K562 (cell line): ENCODE results near the gene HNRNPH1. TPM values are rescaled to one million over a fixed set of nuclear protein-coding genes. Genes with fewer than 3 reads are reported as not detected.

Experiments used
- CBX5 ChIP-seq: IDR thresholded peaks from 2 replicates; pipeline ENCODE4 v1.6.1; 2014; ENCODE audit warnings: low read depth, borderline replicate concordance
- CHAMP1 ChIP-seq: fragments of 450-650 bp; IDR thresholded peaks from 2 replicates; pipeline ENCODE4 v1.6.1; 2016; ENCODE audit warnings: mild to moderate bottlenecking
- CHD7 ChIP-seq: fragments of 200-600 bp; sonication (generic); IDR thresholded peaks from one replicate; pipeline ENCODE4 v1.6.1; 2012; ENCODE audit warnings: mild to moderate bottlenecking, low read depth, low read length, inconsistent platforms
- CTCFL ChIP-seq: IDR thresholded peaks from 2 replicates; pipeline ENCODE4 v1.6.1; 2011; ENCODE audit warnings: borderline replicate concordance, low read depth, mild to moderate bottlenecking, moderate library complexity, low read length; ENCODE audit not compliant: insufficient read depth, poor library complexity, severe bottlenecking
- EWSR1 ChIP-seq: fragments of 450-650 bp; IDR thresholded peaks from 2 replicates; pipeline ENCODE4 v1.6.1; 2018; ENCODE audit warnings: borderline replicate concordance, mild to moderate bottlenecking, low read depth, moderate library complexity; ENCODE audit not compliant: partially characterized antibody
- RBM15 ChIP-seq: fragments of 200-400 bp; formaldehyde crosslinking; IDR thresholded peaks from 2 replicates; pipeline ENCODE4 v1.6.1; 2018; ENCODE audit warnings: mild to moderate bottlenecking, low read length, moderate library complexity; ENCODE audit not compliant: insufficient read depth
- SMC3 ChIP-seq: conservative IDR thresholded peaks from 2 replicates; pipeline ENCODE4 v1.6.1; 2011; ENCODE audit warnings: low read depth, low read length, improper control_type of control experiment; ENCODE audit not compliant: insufficient read depth
- SRF ChIP-seq, 2 experiments: fragments of 250-450, 450-650 bp in 1 of 2; sonication (Bioruptor Pico) in 1 of 2; sonication (generic) in 1 of 2; formaldehyde crosslinking; IDR thresholded peaks; 2 replicates each; pipeline versions ENCODE4 v1.5.0 to v1.5.1; 2020 to 2022; ENCODE audit warnings: mild to moderate bottlenecking in 1 of 2, missing genetic modification reagents in 1 of 2
- SRSF3 ChIP-seq: fragments of 200-400 bp; formaldehyde crosslinking; IDR thresholded peaks from 2 replicates; pipeline ENCODE4 v1.6.1; 2016; ENCODE audit warnings: mild to moderate bottlenecking, low read length, moderate library complexity; ENCODE audit not compliant: insufficient read depth
- polyA plus RNA-seq, 8 experiments: library from polyadenylated mRNA; depleted of rRNA in 4 of 8; stranded (reverse) in 5 of 8; unstranded in 3 of 8; fragments of >200 nt; fragmentation: Nextera tagmentation in 2 of 8; fragmentation: Illumina TruSeq in 1 of 8; extraction: Ambion mirVana in 2 of 8; extraction: Trizol in 1 of 8; gene quantifications; 2 replicates each; pipeline versions ENCODE4 v1.2.1 to v1.2.3, GENCODE V29; 2011 to 2014; ENCODE audit warnings: inconsistent platforms in 1 of 8, missing spikeins in 1 of 8
- total RNA-seq, 7 experiments: library from RNA; depleted of rRNA in 6 of 7; stranded (reverse); fragments of >200 nt in 6 of 7; fragmentation: Illumina TruSeq in 2 of 7; extraction: Trizol in 2 of 7; gene quantifications; 2 replicates each; pipeline versions ENCODE4 v1.2.1 to v1.2.3, GENCODE V29; 2011 to 2021; ENCODE audit warnings: low replicate concordance in 1 of 7

The HNRNPH1 gene
- total and polyA plus RNA-seq, 9 of the 15 experiments (the other 6 are each of a cell fraction or from before 2014, with no cell fraction given) = 103 to 656 (median 561) TPM

- TF ChIP-seq SRSF3 (no peak), CHAMP1 (no peak), EWSR1 (no peak), SMC3 (no peak), CHD7 (no peak), CBX5 (no peak), RBM15 (0 out of 2 replicates have a peak, but pooled peaks have one; percentile 94), CTCFL (no peak), SRF (CRISPR knock-in tag; IDR thresholded peaks at IDR 0.05) (peak in 1 of 2 experiments; percentile 11; a peak in 2 of 4 replicates)
Observed at GRCh38 chr5:179623003-179623905, at the start of gene HNRNPH1 (continued).
